HepG2 (cell line): Measurements from ENCODE around the gene ABCC12. TPM values are rescaled to one million over a fixed set of nuclear protein-coding genes. Genes with fewer than 3 reads are reported as not detected.

Source experiments
- ATAC-seq: fragments of 200-7000 bp; cut with Tn5 transposase; 3 replicates; pipeline ENCODE4 v1.9.1; 2020; ENCODE audit warnings: mild to moderate bottlenecking, moderate library complexity
- BruUV-seq: library from RNA; stranded (reverse); fragments of 400-500 nt; replicated peaks from 2 replicates; lab custom pipeline; 2021; lab: Mats Ljungman, UMichigan
- CTCF ChIA-PET: fragments of 300-600 bp; formaldehyde crosslinking; extraction: SDS; loops from one replicate; lab custom pipeline; 2021; ENCODE audit warnings: low total read pairs, inconsistent platforms, low intra/inter-chr PET ratio; lab: Yijun Ruan, JAX
- POLR2A ChIA-PET: fragments of 350-600 bp; sonication (Branson Sonifier 250); formaldehyde crosslinking; loops from one replicate; lab custom pipeline; 2020; ENCODE audit warnings: antibody characterized with exemption, inconsistent platforms; lab: Yijun Ruan, JAX
- DNase-seq: peaks from one replicate; pipeline ENCODE4 v3.0.0-alpha.2; 2015; ENCODE audit warnings: low spot score
- FAIRE-seq: peaks from 3 replicates; lab custom pipeline; 2011; peaks lifted over from hg19 to GRCh38; lab: Jason Lieb, UNC
- H2AFZ ChIP-seq: one replicate; pipeline ENCODE4 v1.6.1; 2011; ENCODE audit warnings: low read length, inconsistent platforms
- H3K27ac ChIP-seq: fragments of 300-600 bp; 3 replicates; pipeline ENCODE4 v1.8.0; 2011; ENCODE audit warnings: mixed run types, mild to moderate bottlenecking, mixed read lengths, low read length, inconsistent platforms; ENCODE audit not compliant: insufficient read depth; ENCODE audit errors: extremely low read length
- H3K27me3 ChIP-seq, 2 experiments: fragments of 200-600 bp in 1 of 2; 2 replicates in 1 of 2; 3 replicates in 1 of 2; pipeline versions ENCODE4 v1.6.0 to v1.8.0; 2011; ENCODE audit warnings: low read length in 2 of 2, mild to moderate bottlenecking in 2 of 2, moderate library complexity in 2 of 2, inconsistent platforms in 1 of 2; ENCODE audit not compliant: insufficient read depth in 2 of 2, control insufficient read depth in 1 of 2
- H3K36me3 ChIP-seq, 2 experiments: fragments of 200-600 bp in 1 of 2; replicated peaks in 1 of 2; 2 replicates in 1 of 2; 3 replicates in 1 of 2; pipeline versions ENCODE4 v1.5.1 to v1.8.0; 2011; ENCODE audit warnings: low read length in 2 of 2, inconsistent platforms in 1 of 2; ENCODE audit not compliant: insufficient read depth in 2 of 2, control insufficient read depth in 1 of 2
- H3K4me1 ChIP-seq: 2 replicates; pipeline ENCODE4 v1.5.1; 2012; ENCODE audit warnings: low read length, inconsistent platforms; ENCODE audit not compliant: insufficient read depth
- H3K4me2 ChIP-seq: 2 replicates; pipeline ENCODE4 v1.6.0; 2011; ENCODE audit warnings: low read depth, low read length, inconsistent platforms
- H3K4me3 ChIP-seq, 3 experiments: fragments of 200-600 bp in 1 of 3; sonication (generic), shearing (Covaris generic) in 1 of 3; replicated peaks in 1 of 3; 2 replicates each; pipeline ENCODE4 v1.5.1; 2011 to 2016; ENCODE audit warnings: low read length in 3 of 3, inconsistent platforms in 2 of 3, low read depth in 2 of 3, mild to moderate bottlenecking in 2 of 3, control low read depth in 1 of 3, mixed read lengths in 1 of 3; ENCODE audit not compliant: insufficient read depth in 1 of 3
- H3K79me2 ChIP-seq: one replicate; pipeline ENCODE4 v1.6.1; 2011; ENCODE audit warnings: low read length, inconsistent platforms; ENCODE audit not compliant: insufficient read depth
- H3K9ac ChIP-seq: 2 replicates; pipeline ENCODE4 v1.6.0; 2011; ENCODE audit warnings: mild to moderate bottlenecking, low read depth, low read length, inconsistent platforms; ENCODE audit not compliant: insufficient read depth
- H3K9me3 ChIP-seq: 2 replicates; pipeline ENCODE4 v1.5.1; 2012; ENCODE audit warnings: mild to moderate bottlenecking, low read length
- H4K20me1 ChIP-seq: 2 replicates; pipeline ENCODE4 v1.6.0; 2011; ENCODE audit warnings: inconsistent platforms, mild to moderate bottlenecking, low read length, moderate library complexity; ENCODE audit not compliant: insufficient read depth
- SNRNP70 ChIP-seq: fragments of 200-400 bp; formaldehyde crosslinking; IDR thresholded peaks from 2 replicates; pipeline ENCODE4 v1.6.1; 2017; ENCODE audit warnings: mild to moderate bottlenecking, low read depth, low read length, moderate library complexity
- THAP11 ChIP-seq: IDR thresholded peaks from 2 replicates; pipeline ENCODE4 v1.6.1; 2016; ENCODE audit warnings: missing biosample characterization, missing genetic modification reagents
- ZNF577 ChIP-seq: sonication (generic); formaldehyde crosslinking; IDR thresholded peaks from 2 replicates; pipeline ENCODE4 v1.4.0; 2020; ENCODE audit warnings: mild to moderate bottlenecking, low read depth, missing genetic modification reagents, borderline replicate concordance
- ZNF780A ChIP-seq: sonication (generic); formaldehyde crosslinking; IDR thresholded peaks from 2 replicates; pipeline ENCODE4 v1.8.0; 2022; ENCODE audit warnings: mild to moderate bottlenecking, missing genetic modification reagents, moderate library complexity
- WGBS: methylation state at CpG from one replicate; pipeline ENCODE4 v1.1.6; 2017; ENCODE audit warnings: low lambda C conversion rate; 5-methylcytosine and 5-hydroxymethylcytosine counted together
- in situ Hi-C: cut with HindIII; loops from 2 replicates; pipeline ENCODE4 v1.10.0; 2017; ENCODE audit warnings: low pct_unique_long_range_greater_than_20kb; ENCODE audit not compliant: extremely low pct_ligation_motif_present
- intact Hi-C: fragments of 100-400 bp; cut with micrococcal nuclease; formaldehyde crosslinking; loops from one replicate; pipeline ENCODE4 v1.10.0; 2022; ENCODE audit not compliant: unreplicated experiment
- polyA plus RNA-seq, 8 experiments: library from polyadenylated mRNA; depleted of rRNA in 3 of 8; stranded (reverse) in 7 of 8; unstranded in 1 of 8; fragments of >200 nt; fragmentation: Illumina TruSeq in 4 of 8; extraction: Trizol in 4 of 8; gene quantifications; 2 replicates each; pipeline versions ENCODE4 v1.2.1 to v1.2.3, GENCODE V29; 2011 to 2016; ENCODE audit warnings: low read depth in 4 of 8, missing spikeins in 1 of 8, mixed read lengths in 1 of 8; ENCODE audit not compliant: insufficient read depth in 1 of 8
- total RNA-seq, 5 experiments: library from RNA; depleted of rRNA; stranded (reverse); fragments of >200 nt; fragmentation: Illumina TruSeq; extraction: Trizol; gene quantifications; 2 replicates each; pipeline ENCODE4 v1.2.3, GENCODE V29; 2016; ENCODE audit warnings: low read depth in 1 of 5

ABCC12 gene
- total and polyA plus RNA-seq, 2 of the 13 experiments (the other 11 are each of a cell fraction or from before 2014, with no cell fraction given) = not detected

- Histone ChIP-seq H3K4me2 (no peak overlapping the region), H3K4me3 (no peak overlapping the region), H3K79me2 (no peaks in the 10 kb centered on the region), H3K36me3 (no peaks in the 10 kb centered on the region), H4K20me1 (no peaks in the 10 kb centered on the region), H3K27me3 (peaks cover 0 to 22% of the 10 kb centered on the region in 2 experiments; a peak in 2 of 5 replicates), H3K27ac (no peak overlapping the region), H2AFZ (no peak overlapping the region), H3K9me3 (no peaks in the 10 kb centered on the region), H3K9ac (no peak overlapping the region), H3K4me1 (no peaks in the 10 kb centered on the region)
- ChIA-PET CTCF (no interaction called here), POLR2A (no interaction called here)
- no TSS peak for BruUV-seq
- DNase-seq (no peak), ATAC-seq (no peak), FAIRE-seq (no peak)
- intact Hi-C loops (no loop called here), in situ Hi-C loops (no loop called here)
- 33% methylated on average over 4 of the region's 6 CpGs for WGBS
- TF ChIP-seq ZNF577 (CRISPR knock-in tag) (no peak), ZNF780A (CRISPR knock-in tag) (no peak)
Observed at GRCh38 chr16:48140821-48141220, 15.0 kb downstream of the ABCC12 start.

GRCh38 chr16:48139517-48139916, 16.3 kb downstream of the ABCC12 start:
- Histone ChIP-seq H3K79me2 (no peaks in the 10 kb centered on the region), H2AFZ (no peak overlapping the region), H3K9ac (no peak overlapping the region), H4K20me1 (no peaks in the 10 kb centered on the region), H3K4me1 (no peaks in the 10 kb centered on the region), H3K4me2 (no peak overlapping the region), H3K27ac (no peak overlapping the region), H3K27me3 (peaks cover 0 to 17% of the 10 kb centered on the region in 2 experiments; a peak in 2 of 5 replicates), H3K36me3 (no peaks in the 10 kb centered on the region), H3K4me3 (no peak overlapping the region), H3K9me3 (no peaks in the 10 kb centered on the region)
- DNase-seq = no peak
- TF ChIP-seq THAP11 (CRISPR knock-in tag) = peak; percentile 37; the same call in 1 of the 2 replicates
- no peak for TF ChIP-seq SNRNP70
- ATAC-seq = no peak
- CTCF ChIA-PET = no interaction called here
- in situ Hi-C loops (no loop called here), intact Hi-C loops (no loop called here)
- FAIRE-seq = no peak
- no TSS peak for BruUV-seq
- POLR2A ChIA-PET = no interaction called here
- WGBS = 53% methylated on average over 3 of the region's 3 CpGs
